Loucy (cell line): ENCODE measurements around the gene CPNE2.

Experiments
- EZH2phosphoT487 ChIP-seq: fragments of 200-600 bp; IDR thresholded peaks from 2 replicates; pipeline ENCODE4 v1.6.1; 2018; ENCODE audit warnings: antibody characterized with exemption, mild to moderate bottlenecking, moderate library complexity, borderline replicate concordance
- TF ChIP-seq, protein P1 (sequence below): fragments of 200-600 bp; sonication (generic); conservative IDR thresholded peaks from 2 replicates; pipeline ENCODE4 v1.5.1; 2014; ENCODE audit warnings: mild to moderate bottlenecking, antibody characterized with exemption, low read length

- TF ChIP-seq, protein P1, sequence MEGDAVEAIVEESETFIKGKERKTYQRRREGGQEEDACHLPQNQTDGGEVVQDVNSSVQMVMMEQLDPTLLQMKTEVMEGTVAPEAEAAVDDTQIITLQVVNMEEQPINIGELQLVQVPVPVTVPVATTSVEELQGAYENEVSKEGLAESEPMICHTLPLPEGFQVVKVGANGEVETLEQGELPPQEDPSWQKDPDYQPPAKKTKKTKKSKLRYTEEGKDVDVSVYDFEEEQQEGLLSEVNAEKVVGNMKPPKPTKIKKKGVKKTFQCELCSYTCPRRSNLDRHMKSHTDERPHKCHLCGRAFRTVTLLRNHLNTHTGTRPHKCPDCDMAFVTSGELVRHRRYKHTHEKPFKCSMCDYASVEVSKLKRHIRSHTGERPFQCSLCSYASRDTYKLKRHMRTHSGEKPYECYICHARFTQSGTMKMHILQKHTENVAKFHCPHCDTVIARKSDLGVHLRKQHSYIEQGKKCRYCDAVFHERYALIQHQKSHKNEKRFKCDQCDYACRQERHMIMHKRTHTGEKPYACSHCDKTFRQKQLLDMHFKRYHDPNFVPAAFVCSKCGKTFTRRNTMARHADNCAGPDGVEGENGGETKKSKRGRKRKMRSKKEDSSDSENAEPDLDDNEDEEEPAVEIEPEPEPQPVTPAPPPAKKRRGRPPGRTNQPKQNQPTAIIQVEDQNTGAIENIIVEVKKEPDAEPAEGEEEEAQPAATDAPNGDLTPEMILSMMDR, result no peak
- no peak for TF ChIP-seq EZH2phosphoT487
These were observed 33.6 kb downstream of the CPNE2 start for GRCh38 chr16:57125969-57126368.
